K562 (cell line): ENCODE measurements around the gene ZCCHC24. TPM values are rescaled to one million over a fixed set of nuclear protein-coding genes. Genes with fewer than 3 reads are reported as not detected.

Experiments
- ARID2 ChIP-seq: fragments of 450-650 bp; IDR thresholded peaks from 2 replicates; pipeline ENCODE4 v1.6.1; 2017; ENCODE audit warnings: antibody characterized with exemption, mild to moderate bottlenecking
- CEBPG ChIP-seq, 3 experiments: fragments of 200-800 bp in 1 of 3; sonication (Bioruptor generic) in 1 of 3; sonication (generic) in 1 of 3; formaldehyde crosslinking in 1 of 3; IDR thresholded peaks in 2 of 3; conservative IDR thresholded peaks in 1 of 3; 2 replicates each; pipeline versions ENCODE4 v1.6.1 to v1.8.0; 2016 to 2022; ENCODE audit warnings: missing compliant biosample characterization in 2 of 3, missing genetic modification characterization in 2 of 3, mild to moderate bottlenecking in 1 of 3, missing genetic modification reagents in 1 of 3
- FOXA3 ChIP-seq, 2 experiments: fragments of 450-650 bp in 1 of 2; sonication (generic) in 1 of 2; formaldehyde crosslinking; IDR thresholded peaks in 1 of 2; conservative IDR thresholded peaks in 1 of 2; 2 replicates each; pipeline versions ENCODE4 v1.4.0 to v1.8.0; 2020 to 2022; ENCODE audit warnings: mild to moderate bottlenecking in 2 of 2, missing genetic modification reagents in 1 of 2
- FOXK1 ChIP-seq: sonication (generic); formaldehyde crosslinking; IDR thresholded peaks from 2 replicates; pipeline ENCODE4 v1.8.0; 2022; ENCODE audit warnings: missing genetic modification reagents, mild to moderate bottlenecking, borderline replicate concordance
- HDGF ChIP-seq: fragments of 450-650 bp; IDR thresholded peaks from 2 replicates; pipeline ENCODE4 v1.6.1; 2016
- LCOR ChIP-seq: sonication (generic); formaldehyde crosslinking; IDR thresholded peaks from 2 replicates; pipeline ENCODE4 v1.8.0; 2022; ENCODE audit warnings: mild to moderate bottlenecking, missing genetic modification reagents
- NCOA6 ChIP-seq: fragments of 450-650 bp; IDR thresholded peaks from 2 replicates; pipeline ENCODE4 v1.6.1; 2017; ENCODE audit warnings: mild to moderate bottlenecking
- NFE2 ChIP-seq: IDR thresholded peaks from 2 replicates; pipeline ENCODE4 v1.6.1; 2014; ENCODE audit warnings: antibody characterized with exemption, low read depth
- NONO ChIP-seq, 2 experiments: fragments of 200-400 bp in 1 of 2; fragments of 450-650 bp in 1 of 2; formaldehyde crosslinking in 1 of 2; IDR thresholded peaks; 2 replicates each; pipeline ENCODE4 v1.6.1; 2017; ENCODE audit warnings: low read depth in 2 of 2, mild to moderate bottlenecking in 2 of 2, moderate library complexity in 2 of 2, low read length in 1 of 2
- NR2F6 ChIP-seq: fragments of 450-650 bp; formaldehyde crosslinking; IDR thresholded peaks from 2 replicates; pipeline ENCODE4 v1.4.0; 2020; ENCODE audit warnings: mild to moderate bottlenecking
- PTBP1 ChIP-seq: fragments of 200-400 bp; formaldehyde crosslinking; IDR thresholded peaks from 2 replicates; pipeline ENCODE4 v1.6.1; 2017; ENCODE audit warnings: low read depth, low read length
- RHOXF2B ChIP-seq: fragments of 250-450 bp; sonication (Bioruptor Pico); conservative IDR thresholded peaks from 2 replicates; pipeline ENCODE4 v1.5.1; 2021
- SOX6 ChIP-seq: fragments of 450-650 bp; IDR thresholded peaks from 2 replicates; pipeline ENCODE4 v1.6.1; 2014; ENCODE audit warnings: mild to moderate bottlenecking
- SRF ChIP-seq, 2 experiments: fragments of 250-450, 450-650 bp in 1 of 2; sonication (Bioruptor Pico) in 1 of 2; sonication (generic) in 1 of 2; formaldehyde crosslinking; IDR thresholded peaks; 2 replicates each; pipeline versions ENCODE4 v1.5.0 to v1.5.1; 2020 to 2022; ENCODE audit warnings: mild to moderate bottlenecking in 1 of 2, missing genetic modification reagents in 1 of 2
- TAF7 ChIP-seq: fragments of 450-650 bp; IDR thresholded peaks from 2 replicates; pipeline ENCODE4 v1.6.1; 2016; ENCODE audit warnings: missing genetic modification characterization, missing compliant biosample characterization
- TCF15 ChIP-seq: fragments of 250-450 bp; sonication (Bioruptor Pico); IDR thresholded peaks from 2 replicates; pipeline ENCODE4 v1.8.0; 2022; ENCODE audit warnings: moderate library complexity, mild to moderate bottlenecking, inconsistent platforms
- ZEB2 ChIP-seq: fragments of 450-650 bp; IDR thresholded peaks from 2 replicates; pipeline ENCODE4 v1.6.1; 2016
- ZKSCAN3 ChIP-seq: fragments of 250-450 bp; sonication (Bioruptor Pico); IDR thresholded peaks from 2 replicates; pipeline ENCODE4 v1.4.0; 2020
- ZNF263 ChIP-seq: sonication (generic); formaldehyde crosslinking; IDR thresholded peaks from 2 replicates; pipeline ENCODE4 v1.8.0; 2022; ENCODE audit warnings: mild to moderate bottlenecking, missing genetic modification reagents, borderline replicate concordance
- ZNF551 ChIP-seq: fragments of 250-450 bp; sonication (Bioruptor Pico); IDR thresholded peaks from 2 replicates; pipeline ENCODE4 v1.5.0; 2021; ENCODE audit warnings: mild to moderate bottlenecking, moderate library complexity
- polyA plus RNA-seq, 8 experiments: library from polyadenylated mRNA; depleted of rRNA in 4 of 8; stranded (reverse) in 5 of 8; unstranded in 3 of 8; fragments of >200 nt; fragmentation: Nextera tagmentation in 2 of 8; fragmentation: Illumina TruSeq in 1 of 8; extraction: Ambion mirVana in 2 of 8; extraction: Trizol in 1 of 8; gene quantifications; 2 replicates each; pipeline versions ENCODE4 v1.2.1 to v1.2.3, GENCODE V29; 2011 to 2014; ENCODE audit warnings: inconsistent platforms in 1 of 8, missing spikeins in 1 of 8
- total RNA-seq, 7 experiments: library from RNA; depleted of rRNA in 6 of 7; stranded (reverse); fragments of >200 nt in 6 of 7; fragmentation: Illumina TruSeq in 2 of 7; extraction: Trizol in 2 of 7; gene quantifications; 2 replicates each; pipeline versions ENCODE4 v1.2.1 to v1.2.3, GENCODE V29; 2011 to 2021; ENCODE audit warnings: low replicate concordance in 1 of 7
- TF ChIP-seq, protein P1 (sequence below): sonication (generic); formaldehyde crosslinking; IDR thresholded peaks from 2 replicates; pipeline ENCODE4 v1.9.0; 2022; ENCODE audit warnings: mild to moderate bottlenecking, missing genetic modification reagents
- TF ChIP-seq, protein P2 (sequence below): fragments of 250-450 bp; sonication (Bioruptor Pico); IDR thresholded peaks from 2 replicates; pipeline ENCODE4 v1.4.0; 2020

The ZCCHC24 gene
- total and polyA plus RNA-seq, 9 of the 15 experiments (the other 6 are each of a cell fraction or from before 2014, with no cell fraction given), result 0.84 to 11.0 (median 4.6) TPM

GRCh38 chr10:79390551-79391229 lies 54.7 kb downstream of the ZCCHC24 start (continued):
- TF ChIP-seq LCOR (CRISPR knock-in tag) (peak; percentile 84; the same call in 1 of the 2 replicates), RHOXF2B (no peak), NR2F6 (no peak), SRF (CRISPR knock-in tag; IDR thresholded peaks at IDR 0.05) (no peak), ZNF263 (peak; percentile 90), TCF15 (CRISPR knock-in tag) (no peak), NCOA6 (no peak), SOX6 (no peak), NFE2 (no peak), ZEB2 (no peak), ZNF551 (CRISPR knock-in tag) (no peak), HDGF (no peak), PTBP1 (no peak), ARID2 (no peak), ZKSCAN3 (no peak), FOXK1 (CRISPR knock-in tag) (no peak), NONO (IDR thresholded peaks at IDR 0.05; ENCODE audit: low read depth in 2 of 2, low read length in 1 of 2) (peak in 1 of 2 experiments; percentile 17; a peak in 1 of 4 replicates), CEBPG (CRISPR knock-in tag; IDR thresholded peaks at IDR 0.05) (no peak), CEBPG (tag; conservative IDR thresholded peaks at IDR 0.05 in 1 of 2, IDR thresholded peaks at IDR 0.05 in 1 of 2) (no peak), FOXA3 (CRISPR knock-in tag; conservative IDR thresholded peaks at IDR 0.05 in 1 of 2, IDR thresholded peaks at IDR 0.05 in 1 of 2) (peak in 1 of 2 experiments; percentile 48; a peak in 1 of 4 replicates), TAF7 (tag) (no peak)
- TF ChIP-seq, protein P1, sequence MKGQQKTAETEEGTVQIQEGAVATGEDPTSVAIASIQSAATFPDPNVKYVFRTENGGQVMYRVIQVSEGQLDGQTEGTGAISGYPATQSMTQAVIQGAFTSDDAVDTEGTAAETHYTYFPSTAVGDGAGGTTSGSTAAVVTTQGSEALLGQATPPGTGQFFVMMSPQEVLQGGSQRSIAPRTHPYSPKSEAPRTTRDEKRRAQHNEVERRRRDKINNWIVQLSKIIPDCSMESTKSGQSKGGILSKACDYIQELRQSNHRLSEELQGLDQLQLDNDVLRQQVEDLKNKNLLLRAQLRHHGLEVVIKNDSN, result no peak
- TF ChIP-seq, protein P2, sequence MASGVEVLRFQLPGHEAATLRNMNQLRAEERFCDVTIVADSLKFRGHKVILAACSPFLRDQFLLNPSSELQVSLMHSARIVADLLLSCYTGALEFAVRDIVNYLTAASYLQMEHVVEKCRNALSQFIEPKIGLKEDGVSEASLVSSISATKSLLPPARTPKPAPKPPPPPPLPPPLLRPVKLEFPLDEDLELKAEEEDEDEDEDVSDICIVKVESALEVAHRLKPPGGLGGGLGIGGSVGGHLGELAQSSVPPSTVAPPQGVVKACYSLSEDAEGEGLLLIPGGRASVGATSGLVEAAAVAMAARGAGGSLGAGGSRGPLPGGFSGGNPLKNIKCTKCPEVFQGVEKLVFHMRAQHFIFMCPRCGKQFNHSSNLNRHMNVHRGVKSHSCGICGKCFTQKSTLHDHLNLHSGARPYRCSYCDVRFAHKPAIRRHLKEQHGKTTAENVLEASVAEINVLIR, result peak; percentile 20; the same call in 1 of the 2 replicates
